KMS-11 (cell line): ENCODE results near the gene LRCH2.

ENCODE experiments used
- H2AFZ ChIP-seq: fragments of 200-600 bp; sonication (generic); 2 replicates; pipeline ENCODE4 v1.6.1; 2016; ENCODE audit warnings: antibody characterized with exemption, mixed run types, low read depth
- H3K27ac ChIP-seq: fragments of 200-600 bp; sonication (generic); 2 replicates; pipeline ENCODE4 v1.6.1; 2016; ENCODE audit warnings: mild to moderate bottlenecking, mixed run types
- H3K27me3 ChIP-seq: fragments of 200-600 bp; sonication (generic); 2 replicates; pipeline ENCODE4 v1.6.1; 2017; ENCODE audit warnings: mild to moderate bottlenecking, low read depth, mixed run types, moderate library complexity; ENCODE audit not compliant: insufficient read depth
- H3K36me3 ChIP-seq: fragments of 200-600 bp; sonication (generic); 2 replicates; pipeline ENCODE4 v1.6.1; 2017; ENCODE audit warnings: mild to moderate bottlenecking, mixed run types; ENCODE audit not compliant: insufficient read depth
- H3K4me1 ChIP-seq: fragments of 200-600 bp; sonication (generic); 2 replicates; pipeline ENCODE4 v1.6.1; 2016; ENCODE audit warnings: mild to moderate bottlenecking, low read depth, mixed run types; ENCODE audit not compliant: poor library complexity, severe bottlenecking
- H3K4me2 ChIP-seq: fragments of 200-600 bp; sonication (generic); 2 replicates; pipeline ENCODE4 v1.7.0; 2016; ENCODE audit warnings: mild to moderate bottlenecking, mixed run types
- H3K4me3 ChIP-seq: fragments of 200-600 bp; sonication (generic); IDR thresholded peaks from 2 replicates; pipeline ENCODE4 v1.6.1; 2017; ENCODE audit warnings: low read depth, low read length, mixed read lengths; ENCODE audit not compliant: insufficient read depth
- H3K79me2 ChIP-seq: fragments of 200-600 bp; sonication (generic); 2 replicates; pipeline ENCODE4 v1.6.1; 2016; ENCODE audit warnings: low read depth, mixed run types; ENCODE audit not compliant: insufficient read depth
- H3K9ac ChIP-seq: fragments of 200-600 bp; sonication (generic); 2 replicates; pipeline ENCODE4 v1.6.1; 2016; ENCODE audit warnings: mild to moderate bottlenecking, mixed run types
- H4K20me1 ChIP-seq: fragments of 200-600 bp; sonication (generic); 2 replicates; pipeline ENCODE4 v1.6.1; 2016; ENCODE audit warnings: mild to moderate bottlenecking, mixed run types; ENCODE audit not compliant: insufficient read depth
- TF ChIP-seq, protein P1 (sequence below): fragments of 200-600 bp; sonication (generic); conservative IDR thresholded peaks from 2 replicates; pipeline ENCODE4 v1.6.1; 2017; ENCODE audit warnings: low read depth, mild to moderate bottlenecking, antibody characterized with exemption, low read length, moderate library complexity, mixed read lengths

The LRCH2 gene

GRCh38 chrX:115192244-115192700 is 41.6 kb downstream of the LRCH2 start:
- no peaks in the 10 kb centered on the region for H3K79me2 ChIP-seq
- H3K36me3 ChIP-seq, result no peaks in the 10 kb centered on the region
- no peak overlapping the region for H3K4me2 ChIP-seq
- H3K4me1 ChIP-seq, result no peaks in the 10 kb centered on the region
- TF ChIP-seq, protein P1, sequence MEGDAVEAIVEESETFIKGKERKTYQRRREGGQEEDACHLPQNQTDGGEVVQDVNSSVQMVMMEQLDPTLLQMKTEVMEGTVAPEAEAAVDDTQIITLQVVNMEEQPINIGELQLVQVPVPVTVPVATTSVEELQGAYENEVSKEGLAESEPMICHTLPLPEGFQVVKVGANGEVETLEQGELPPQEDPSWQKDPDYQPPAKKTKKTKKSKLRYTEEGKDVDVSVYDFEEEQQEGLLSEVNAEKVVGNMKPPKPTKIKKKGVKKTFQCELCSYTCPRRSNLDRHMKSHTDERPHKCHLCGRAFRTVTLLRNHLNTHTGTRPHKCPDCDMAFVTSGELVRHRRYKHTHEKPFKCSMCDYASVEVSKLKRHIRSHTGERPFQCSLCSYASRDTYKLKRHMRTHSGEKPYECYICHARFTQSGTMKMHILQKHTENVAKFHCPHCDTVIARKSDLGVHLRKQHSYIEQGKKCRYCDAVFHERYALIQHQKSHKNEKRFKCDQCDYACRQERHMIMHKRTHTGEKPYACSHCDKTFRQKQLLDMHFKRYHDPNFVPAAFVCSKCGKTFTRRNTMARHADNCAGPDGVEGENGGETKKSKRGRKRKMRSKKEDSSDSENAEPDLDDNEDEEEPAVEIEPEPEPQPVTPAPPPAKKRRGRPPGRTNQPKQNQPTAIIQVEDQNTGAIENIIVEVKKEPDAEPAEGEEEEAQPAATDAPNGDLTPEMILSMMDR, result no peak
- H2AFZ ChIP-seq, result no peak overlapping the region
- H3K9ac ChIP-seq, result no peak overlapping the region
- no peaks in the 10 kb centered on the region for H4K20me1 ChIP-seq
- H3K27ac ChIP-seq, result no peak overlapping the region
- H3K27me3 ChIP-seq, result no peaks in the 10 kb centered on the region
- H3K4me3 ChIP-seq, result no peak overlapping the region

GRCh38 chrX:115191490-115192243 is 42.2 kb downstream of the LRCH2 start:
- Histone ChIP-seq H2AFZ (no peak overlapping the region), H3K4me1 (no peaks in the 10 kb centered on the region), H3K4me3 (no peak overlapping the region), H3K79me2 (no peaks in the 10 kb centered on the region), H3K36me3 (no peaks in the 10 kb centered on the region), H4K20me1 (no peaks in the 10 kb centered on the region), H3K27me3 (no peaks in the 10 kb centered on the region), H3K4me2 (no peak overlapping the region), H3K27ac (no peak overlapping the region), H3K9ac (no peak overlapping the region)
- TF ChIP-seq, protein P1, result no peak

GRCh38 chrX:115190636-115191489 is 43.0 kb downstream of the LRCH2 start:
- Histone ChIP-seq H3K27ac (no peak overlapping the region), H3K36me3 (no peaks in the 10 kb centered on the region), H3K4me1 (no peaks in the 10 kb centered on the region), H3K27me3 (no peaks in the 10 kb centered on the region), H3K4me2 (no peak overlapping the region), H3K9ac (no peak overlapping the region), H2AFZ (no peak overlapping the region), H4K20me1 (no peaks in the 10 kb centered on the region), H3K79me2 (no peaks in the 10 kb centered on the region), H3K4me3 (no peak overlapping the region)
- TF ChIP-seq, protein P1, result no peak

- no peaks in the 10 kb centered on the region for H3K79me2 ChIP-seq
- H3K4me2 ChIP-seq, result no peak overlapping the region
- no peak overlapping the region for H3K4me3 ChIP-seq
- H3K9ac ChIP-seq, result no peak overlapping the region
- no peaks in the 10 kb centered on the region for H4K20me1 ChIP-seq
- TF ChIP-seq, protein P1, result no peak
- no peaks in the 10 kb centered on the region for H3K27me3 ChIP-seq
- no peak overlapping the region for H3K27ac ChIP-seq
- no peak overlapping the region for H2AFZ ChIP-seq
- no peaks in the 10 kb centered on the region for H3K36me3 ChIP-seq
- no peaks in the 10 kb centered on the region for H3K4me1 ChIP-seq
These were observed 44.0 kb downstream of the LRCH2 start for GRCh38 chrX:115189646-115190635.
